Measurements from ENCODE around the gene CORT. TPM values are rescaled to one million over a fixed set of nuclear protein-coding genes. Genes with fewer than 3 reads are reported as not detected.
"Not testable (repeated sequence)": the region's sequence is repeated elsewhere in the genome, so short reads cannot be mapped to it uniquely, and the experiment has no call there.

CORT gene
- total and polyA plus RNA-seq, 4 donors = 0.33 TPM; not detected in 3

- intact Hi-C loops (cut with DNase I) = loop anchor here in 1 of 2 donors (10.0 kb wide), 1 partner anchor 479 kb away; the partner anchor contains the start of genes LZIC and NMNAT1
- DNase-seq = no peak
- Histone ChIP-seq H3K27ac (ENCODE audit: low read depth in 1 of 2, low read length in 2 of 2) (no peak overlapping the region), H3K27me3 (ENCODE audit: control insufficient read depth in 1 of 2, insufficient read depth in 2 of 2, low read length in 1 of 2) (no peaks in the 10 kb centered on the region), H3K9me3 (ENCODE audit: control insufficient read depth, low read length) (no peaks in the 10 kb centered on the region), H3K36me3 (ENCODE audit: control insufficient read depth in 1 of 2, insufficient read depth in 2 of 2, low read length in 1 of 2) (peaks cover 0 to 2% of the 10 kb centered on the region in 2 donors), H3K4me3 (ENCODE audit: low read length in 2 of 2) (no peak overlapping the region), H3K4me1 (ENCODE audit: control insufficient read depth in 1 of 2, insufficient read depth in 2 of 2, low read length in 2 of 2) (no peaks in the 10 kb centered on the region)
- ATAC-seq (ENCODE audit: low FRiP score) = no peak
- 66 to 74% methylated on average over 9 of the region's 9 CpGs for WGBS, 2 donors
Measured at GRCh38 chr1:10424034-10424433, 25.8 kb upstream of the CORT start.

GRCh38 chr1:10424651-10425050 lies 25.2 kb upstream of the CORT start:
- no peak overlapping the region for H3K27ac ChIP-seq (ENCODE audit: low read depth in 1 of 2, low read length in 2 of 2)
- no peaks in the 10 kb centered on the region for H3K27me3 ChIP-seq (ENCODE audit: control insufficient read depth in 1 of 2, insufficient read depth in 2 of 2, low read length in 1 of 2)
- intact Hi-C loops (cut with DNase I) = loop anchor here in 1 of 2 donors (10.0 kb wide), 1 partner anchor 480 kb away; the partner anchor contains the start of genes LZIC and NMNAT1
- H3K9me3 ChIP-seq (ENCODE audit: control insufficient read depth, low read length) = no peaks in the 10 kb centered on the region
- no peaks in the 10 kb centered on the region for H3K4me1 ChIP-seq (ENCODE audit: control insufficient read depth in 1 of 2, insufficient read depth in 2 of 2, low read length in 2 of 2)
- DNase-seq (no peak), ATAC-seq (ENCODE audit: low FRiP score) (no peak)
- no peak overlapping the region for H3K4me3 ChIP-seq (ENCODE audit: low read length in 2 of 2)
- 82 to 94% methylated on average over 8 of the region's 8 CpGs for WGBS, 2 donors
- H3K36me3 ChIP-seq (ENCODE audit: control insufficient read depth in 1 of 2, insufficient read depth in 2 of 2, low read length in 1 of 2) = peaks cover 0 to 2% of the 10 kb centered on the region in 2 donors

GRCh38 chr1:10425826-10426534 lies 23.9 kb upstream of the CORT start:
- 83 to 85% methylated on average over 21 of the region's 21 CpGs for WGBS, 2 donors
- DNase-seq; H3K36me3 ChIP-seq (ENCODE audit: control insufficient read depth in 1 of 2, insufficient read depth in 2 of 2, low read length in 1 of 2); H3K9me3 ChIP-seq (ENCODE audit: control insufficient read depth, low read length); ATAC-seq (ENCODE audit: low FRiP score); H3K27me3 ChIP-seq (ENCODE audit: control insufficient read depth in 1 of 2, insufficient read depth in 2 of 2, low read length in 1 of 2); H3K4me3 ChIP-seq (ENCODE audit: low read length in 2 of 2); H3K27ac ChIP-seq (ENCODE audit: low read depth in 1 of 2, low read length in 2 of 2); H3K4me1 ChIP-seq (ENCODE audit: control insufficient read depth in 1 of 2, insufficient read depth in 2 of 2, low read length in 2 of 2): not testable (repeated sequence)
- intact Hi-C loops (cut with DNase I) = loop anchor here in 1 of 2 donors (10.0 kb wide), 1 partner anchor 481 kb away; the partner anchor contains the start of genes LZIC and NMNAT1

GRCh38 chr1:10426535-10426848 lies 23.3 kb upstream of the CORT start:
- DNase-seq; H3K27ac ChIP-seq (ENCODE audit: low read depth in 1 of 2, low read length in 2 of 2); H3K4me3 ChIP-seq (ENCODE audit: low read length in 2 of 2); H3K36me3 ChIP-seq (ENCODE audit: control insufficient read depth in 1 of 2, insufficient read depth in 2 of 2, low read length in 1 of 2); ATAC-seq (ENCODE audit: low FRiP score); H3K27me3 ChIP-seq (ENCODE audit: control insufficient read depth in 1 of 2, insufficient read depth in 2 of 2, low read length in 1 of 2); H3K4me1 ChIP-seq (ENCODE audit: control insufficient read depth in 1 of 2, insufficient read depth in 2 of 2, low read length in 2 of 2); H3K9me3 ChIP-seq (ENCODE audit: control insufficient read depth, low read length): not testable (repeated sequence)
- 92 to 96% methylated on average over 12 to 21 of the region's 21 CpGs for WGBS, 2 donors
- intact Hi-C loops (cut with DNase I) = loop anchor here in 1 of 2 donors (10.0 kb wide), 1 partner anchor 482 kb away; the partner anchor contains the start of genes LZIC and NMNAT1

GRCh38 chr1:10428984-10429383 lies 20.8 kb upstream of the CORT start:
- no peak for ATAC-seq (ENCODE audit: low FRiP score)
- Histone ChIP-seq H3K36me3 (ENCODE audit: control insufficient read depth in 1 of 2, insufficient read depth in 2 of 2, low read length in 1 of 2) (no peaks in the 10 kb centered on the region), H3K9me3 (ENCODE audit: control insufficient read depth, low read length) (no peaks in the 10 kb centered on the region), H3K27me3 (ENCODE audit: control insufficient read depth in 1 of 2, insufficient read depth in 2 of 2, low read length in 1 of 2) (no peaks in the 10 kb centered on the region), H3K27ac (ENCODE audit: low read depth in 1 of 2, low read length in 2 of 2) (no peak overlapping the region), H3K4me3 (ENCODE audit: low read length in 2 of 2) (no peak overlapping the region), H3K4me1 (ENCODE audit: control insufficient read depth in 1 of 2, insufficient read depth in 2 of 2, low read length in 2 of 2) (no peaks in the 10 kb centered on the region)
- intact Hi-C loops (cut with DNase I) = loop anchor here (1.0 to 10.0 kb wide), 2 partner anchors 52 to 484 kb away; partner anchors contain the start of genes LZIC (in 1 of the 2) and NMNAT1 (in 1 of the 2)
- no peak for DNase-seq
- 82 to 85% methylated on average over 5 of the region's 5 CpGs for WGBS, 2 donors

- H3K4me3 ChIP-seq (ENCODE audit: low read length in 2 of 2) = no peak overlapping the region
- no peak overlapping the region for H3K27ac ChIP-seq (ENCODE audit: low read depth in 1 of 2, low read length in 2 of 2)
- WGBS, 2 donors = 3 to 4% methylated on average over 16 of the region's 16 CpGs
- no peaks in the 10 kb centered on the region for H3K4me1 ChIP-seq (ENCODE audit: control insufficient read depth in 1 of 2, insufficient read depth in 2 of 2, low read length in 2 of 2)
- H3K36me3 ChIP-seq (ENCODE audit: control insufficient read depth in 1 of 2, insufficient read depth in 2 of 2, low read length in 1 of 2) = no peaks in the 10 kb centered on the region
- H3K27me3 ChIP-seq (ENCODE audit: control insufficient read depth in 1 of 2, insufficient read depth in 2 of 2, low read length in 1 of 2) = no peaks in the 10 kb centered on the region
- no peak for ATAC-seq (ENCODE audit: low FRiP score)
- no peaks in the 10 kb centered on the region for H3K9me3 ChIP-seq (ENCODE audit: control insufficient read depth, low read length)
- intact Hi-C loops (cut with DNase I) = loop anchor here (1.0 to 10.0 kb wide), 6 partner anchors 32 to 485 kb away; partner anchors contain the start of genes DFFA (in 1 of the 2), LZIC (in 1 of the 2), NMNAT1 (in 1 of the 2) and PEX14 (in 1 of the 2)
- DNase-seq = peak in 1 of 2 donors; percentile 58
Measured at GRCh38 chr1:10429868-10430215, 20.0 kb upstream of the CORT start.

- ATAC-seq (ENCODE audit: low FRiP score) = peak; percentile 99
- intact Hi-C loops (cut with DNase I) = loop anchor here (1.0 to 5.0 kb wide), 5 partner anchors 32 to 436 kb away; partner anchors contain the start of genes DFFA (in 1 of the 2) and PEX14 (in 1 of the 2)
- WGBS, 2 donors = 0% methylated on average over 63 to 95 of the region's 95 CpGs
Measured at GRCh38 chr1:10430216-10431069, 19.4 kb upstream of the CORT start, which contains the start of gene CENPS. Gene CENPS (plus strand): TSS chr1:10430433. CDS start chr1:10430518, 85 bp downstream.

GRCh38 chr1:10431070-10431730 lies 18.6 kb upstream of the CORT start:
- Histone ChIP-seq H3K27ac (ENCODE audit: low read depth in 1 of 2, low read length in 2 of 2) (no peak overlapping the region), H3K9me3 (ENCODE audit: control insufficient read depth, low read length) (no peaks in the 10 kb centered on the region), H3K36me3 (ENCODE audit: control insufficient read depth in 1 of 2, insufficient read depth in 2 of 2, low read length in 1 of 2) (no peaks in the 10 kb centered on the region), H3K4me1 (ENCODE audit: control insufficient read depth in 1 of 2, insufficient read depth in 2 of 2, low read length in 2 of 2) (no peaks in the 10 kb centered on the region), H3K27me3 (ENCODE audit: control insufficient read depth in 1 of 2, insufficient read depth in 2 of 2, low read length in 1 of 2) (no peaks in the 10 kb centered on the region), H3K4me3 (ENCODE audit: low read length in 2 of 2) (peak overlapping the region; percentile 38 to 46)
- no peak for DNase-seq
- WGBS, 2 donors = 24% methylated on average over 30 of the region's 30 CpGs
- ATAC-seq (ENCODE audit: low FRiP score) = no peak
- intact Hi-C loops (cut with DNase I) = loop anchor here (2.0 to 5.0 kb wide), 3 partner anchors 41 to 436 kb away; partner anchors contain the start of genes DFFA (in 1 of the 2) and PEX14 (in 1 of the 2)

More at GRCh38 chr1:10430216-10431069, 19.4 kb upstream of the CORT start, which contains the start of gene CENPS:
- Histone ChIP-seq H3K27me3 (ENCODE audit: control insufficient read depth in 1 of 2, insufficient read depth in 2 of 2, low read length in 1 of 2) (no peaks in the 10 kb centered on the region), H3K27ac (ENCODE audit: low read depth in 1 of 2, low read length in 2 of 2) (no peak within 1 kb of the TSS), H3K36me3 (ENCODE audit: control insufficient read depth in 1 of 2, insufficient read depth in 2 of 2, low read length in 1 of 2) (no peaks in the 10 kb centered on the region), H3K4me1 (ENCODE audit: control insufficient read depth in 1 of 2, insufficient read depth in 2 of 2, low read length in 2 of 2) (no peaks in the 10 kb centered on the region), H3K4me3 (ENCODE audit: low read length in 2 of 2) (peak within 1 kb of the TSS; percentile 38 to 46), H3K9me3 (ENCODE audit: control insufficient read depth, low read length) (no peaks in the 10 kb centered on the region)
- peak; percentile 96 to 98 for DNase-seq
